SJCRH30 (cell line): ENCODE data around the gene PTPRM. TPM values are rescaled to one million over a fixed set of nuclear protein-coding genes. Genes with fewer than 3 reads are reported as not detected.

Experiments used
- DNase-seq, 2 experiments: peaks; one replicate each; pipeline ENCODE4 v3.0.0-alpha.2; 2015 to 2020
- H3K27ac ChIP-seq: fragments of 250-450 bp; sonication (Bioruptor Pico); 2 replicates; pipeline ENCODE4 v1.5.1; 2020; ENCODE audit warnings: mild to moderate bottlenecking, moderate library complexity
- H3K27me3 ChIP-seq: fragments of 250-450 bp; sonication (Bioruptor Pico); 2 replicates; pipeline ENCODE4 v1.5.1; 2020; ENCODE audit warnings: mild to moderate bottlenecking, moderate library complexity
- H3K36me3 ChIP-seq: fragments of 250-450 bp; sonication (Bioruptor Pico); 2 replicates; pipeline ENCODE4 v1.5.1; 2020; ENCODE audit warnings: mild to moderate bottlenecking, moderate library complexity
- H3K4me1 ChIP-seq: fragments of 250-450 bp; sonication (Bioruptor Pico); 2 replicates; pipeline ENCODE4 v1.5.1; 2020; ENCODE audit warnings: mild to moderate bottlenecking, moderate library complexity
- H3K4me3 ChIP-seq: fragments of 250-450 bp; sonication (Bioruptor Pico); 2 replicates; pipeline ENCODE4 v1.5.1; 2020; ENCODE audit warnings: mild to moderate bottlenecking, moderate library complexity
- H3K9me3 ChIP-seq: fragments of 250-450 bp; sonication (Bioruptor Pico); replicated peaks from 2 replicates; pipeline ENCODE4 v1.5.1; 2020; ENCODE audit warnings: mild to moderate bottlenecking, moderate library complexity
- total RNA-seq: library from RNA; depleted of rRNA; stranded (reverse); fragments of >200 nt; shearing (Covaris generic); gene quantifications from 2 replicates; pipeline ENCODE4 v1.2.3, GENCODE V29; 2014

The PTPRM gene
- total RNA-seq, 1 experiment from 2014 or later: 10.1 TPM

DNA sequence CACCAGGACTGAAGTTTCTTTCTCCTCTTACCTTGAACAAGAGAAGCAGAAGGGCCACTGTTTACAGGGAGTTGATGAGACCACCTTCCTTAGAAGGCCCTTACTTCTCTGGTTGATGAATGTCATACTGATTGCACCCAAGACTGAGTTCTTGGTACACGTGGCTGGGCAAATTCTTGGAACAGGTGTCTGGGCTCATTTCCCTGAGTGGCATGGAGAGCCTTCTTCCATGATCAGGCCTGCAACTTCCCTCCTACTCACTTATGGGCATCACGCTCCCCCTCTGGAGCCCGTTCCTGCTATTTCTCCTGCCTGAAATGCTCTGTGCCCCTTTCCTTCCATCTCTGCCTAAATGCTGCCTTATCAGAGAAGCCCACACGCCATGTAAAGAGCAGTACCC lies 110.3 kb downstream of the PTPRM start:
- H3K27me3 ChIP-seq: no peaks in the 10 kb centered on the region
- no peak for DNase-seq

DNA sequence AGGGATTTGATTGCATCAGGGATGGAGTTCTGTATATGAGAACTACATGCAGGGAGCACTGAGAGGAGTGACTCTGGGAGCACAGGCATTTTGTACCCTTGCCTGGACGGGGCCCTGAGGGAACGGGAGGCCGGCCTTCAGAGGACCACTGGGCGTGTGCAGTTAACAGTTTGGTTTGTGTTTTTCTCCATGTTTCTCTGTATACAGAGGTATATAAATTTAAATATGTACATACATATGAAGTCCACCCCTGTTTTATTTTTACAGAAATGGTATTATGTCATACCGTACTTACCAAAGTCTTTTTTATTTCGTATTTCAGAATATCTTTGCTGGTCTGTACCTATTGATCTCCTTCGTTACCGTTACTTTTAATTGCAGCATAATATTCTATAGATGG lies 111.3 kb downstream of the PTPRM start:
- no peaks in the 10 kb centered on the region for H3K4me1 ChIP-seq
- H3K27ac ChIP-seq: no peak overlapping the region
- no peaks in the 10 kb centered on the region for H3K9me3 ChIP-seq
- DNase-seq: no peak
- no peak overlapping the region for H3K4me3 ChIP-seq
- H3K27me3 ChIP-seq: no peaks in the 10 kb centered on the region
- no peaks in the 10 kb centered on the region for H3K36me3 ChIP-seq

More for the DNA sequence above, 110.3 kb downstream of the PTPRM start:
- H3K9me3 ChIP-seq: no peaks in the 10 kb centered on the region
- H3K4me1 ChIP-seq: no peaks in the 10 kb centered on the region
- no peak overlapping the region for H3K27ac ChIP-seq
- no peak overlapping the region for H3K4me3 ChIP-seq
- no peaks in the 10 kb centered on the region for H3K36me3 ChIP-seq

DNA sequence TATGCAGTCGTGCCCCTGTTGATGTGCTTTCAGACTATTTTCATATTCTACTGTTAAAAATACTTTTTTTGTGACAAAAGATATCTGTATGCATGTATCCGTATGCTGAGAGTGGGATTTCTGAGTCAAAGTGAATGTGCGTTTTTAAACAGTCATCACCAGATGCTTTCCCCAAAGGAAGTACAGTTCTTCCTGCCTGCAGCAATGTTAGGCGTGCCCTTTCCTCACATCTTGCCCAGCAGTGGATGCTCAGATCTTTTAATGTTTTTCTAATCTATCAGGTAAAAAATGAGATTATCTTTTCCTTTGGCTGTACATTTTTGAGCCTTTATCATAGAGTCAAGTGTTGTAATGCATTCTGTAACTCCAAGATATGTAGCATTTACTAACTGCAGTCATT lies 111.7 kb downstream of the PTPRM start:
- Histone ChIP-seq H3K36me3 (no peaks in the 10 kb centered on the region), H3K27ac (no peak overlapping the region), H3K4me3 (no peak overlapping the region), H3K4me1 (no peaks in the 10 kb centered on the region), H3K9me3 (no peaks in the 10 kb centered on the region), H3K27me3 (no peaks in the 10 kb centered on the region)
- DNase-seq: no peak

DNA sequence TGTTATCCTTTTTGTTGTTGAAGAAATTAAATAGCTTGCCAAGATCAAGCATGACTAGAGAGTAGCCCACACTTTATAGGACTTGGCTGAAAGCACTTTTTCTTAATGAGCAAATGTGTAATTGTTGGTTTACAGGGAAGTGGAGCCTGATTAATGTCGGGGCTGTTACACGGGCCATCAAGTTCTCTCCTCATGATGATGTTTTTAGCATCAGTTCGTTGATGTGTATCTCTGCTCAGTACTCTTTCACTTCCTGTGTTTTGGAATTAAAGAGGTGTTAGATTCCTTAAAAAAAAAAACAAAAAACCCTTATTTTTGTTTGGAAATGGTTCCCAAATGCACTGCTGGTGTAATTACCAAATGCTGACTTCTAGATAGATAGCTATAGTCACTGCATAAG lies 114.2 kb downstream of the PTPRM start:
- 0 out of 2 replicates have a peak, but pooled peaks cover 4% of the 10 kb centered on the region for H3K4me1 ChIP-seq
- no peak for DNase-seq
- H3K4me3 ChIP-seq: no peak overlapping the region
- H3K27ac ChIP-seq: no peak overlapping the region
- H3K9me3 ChIP-seq: no peaks in the 10 kb centered on the region
- no peaks in the 10 kb centered on the region for H3K36me3 ChIP-seq
- H3K27me3 ChIP-seq: no peaks in the 10 kb centered on the region

DNA sequence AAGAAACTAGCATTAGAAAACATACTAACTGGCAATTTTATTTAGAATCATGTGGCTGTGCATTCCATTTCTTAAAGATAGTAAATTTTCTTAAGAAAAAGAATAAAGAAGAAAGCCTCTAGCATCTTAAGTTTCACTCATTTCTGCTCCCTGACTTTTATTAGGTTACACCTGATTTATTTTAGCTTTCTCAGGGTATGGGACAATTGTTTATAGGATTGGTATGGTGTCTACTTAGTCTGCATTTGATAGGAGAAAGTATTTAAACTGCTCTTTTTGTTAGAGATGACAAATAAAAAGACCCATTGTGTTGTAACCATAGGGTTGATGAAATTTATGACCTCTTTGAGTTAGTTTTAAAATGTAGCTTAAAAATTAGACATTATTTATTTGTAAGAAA lies 115.2 kb downstream of the PTPRM start:
- no peak overlapping the region for H3K4me3 ChIP-seq
- DNase-seq: no peak
- H3K27me3 ChIP-seq: no peaks in the 10 kb centered on the region
- no peaks in the 10 kb centered on the region for H3K9me3 ChIP-seq
- no peak overlapping the region for H3K27ac ChIP-seq
- 0 out of 2 replicates have a peak, but pooled peaks cover 4% of the 10 kb centered on the region for H3K4me1 ChIP-seq
- H3K36me3 ChIP-seq: no peaks in the 10 kb centered on the region

DNA sequence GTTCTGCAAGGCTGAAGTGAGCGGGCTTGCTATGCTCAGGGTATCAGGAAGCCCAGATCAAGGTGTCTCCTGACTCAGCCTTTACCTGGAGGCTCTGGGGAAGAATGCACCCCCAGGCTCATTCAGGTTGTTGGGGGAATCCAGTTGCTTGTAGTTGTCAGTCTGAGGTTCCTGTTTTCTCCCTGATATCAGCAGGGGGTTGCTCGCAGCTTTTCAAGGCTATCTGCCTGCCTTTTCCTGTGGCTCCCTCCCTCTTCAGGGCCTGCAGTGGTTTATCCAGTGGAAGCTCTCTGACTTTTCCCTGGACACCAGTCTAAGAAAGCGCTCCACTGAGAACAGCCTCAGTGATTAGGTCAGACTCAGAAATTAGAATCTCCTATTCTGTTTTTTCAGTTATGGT lies 116.6 kb downstream of the PTPRM start:
- Histone ChIP-seq H3K27me3 (no peaks in the 10 kb centered on the region), H3K4me3 (no peak overlapping the region), H3K27ac (no peak overlapping the region), H3K36me3 (no peaks in the 10 kb centered on the region), H3K4me1 (0 out of 2 replicates have a peak, but pooled peaks cover 4% of the 10 kb centered on the region), H3K9me3 (no peaks in the 10 kb centered on the region)
- DNase-seq: no peak

DNA sequence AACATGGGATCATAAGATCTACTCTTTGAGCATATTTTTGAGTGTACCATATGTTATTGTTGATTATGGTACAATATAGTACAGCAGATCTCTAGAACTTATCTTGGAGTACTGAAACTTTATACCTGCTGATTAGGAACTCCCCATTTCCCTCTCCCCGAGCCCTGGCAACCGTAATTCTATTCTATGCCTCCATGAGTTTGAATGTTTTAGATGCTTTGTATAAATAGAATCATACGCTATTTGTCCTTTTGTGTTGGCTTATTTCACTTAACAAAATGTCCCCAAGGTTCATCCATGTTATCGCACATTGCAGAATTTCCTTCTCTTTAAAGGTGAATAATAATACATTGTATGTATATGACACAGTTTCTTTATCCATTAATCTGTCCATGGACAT lies 117.2 kb downstream of the PTPRM start:
- no peak for DNase-seq
- Histone ChIP-seq H3K4me3 (no peak overlapping the region), H3K27ac (0 out of 2 replicates have a peak overlapping the region, but pooled peaks have one; percentile 16), H3K27me3 (no peaks in the 10 kb centered on the region), H3K9me3 (no peaks in the 10 kb centered on the region), H3K36me3 (no peaks in the 10 kb centered on the region), H3K4me1 (0 out of 2 replicates have a peak, but pooled peaks cover 4% of the 10 kb centered on the region)

DNA sequence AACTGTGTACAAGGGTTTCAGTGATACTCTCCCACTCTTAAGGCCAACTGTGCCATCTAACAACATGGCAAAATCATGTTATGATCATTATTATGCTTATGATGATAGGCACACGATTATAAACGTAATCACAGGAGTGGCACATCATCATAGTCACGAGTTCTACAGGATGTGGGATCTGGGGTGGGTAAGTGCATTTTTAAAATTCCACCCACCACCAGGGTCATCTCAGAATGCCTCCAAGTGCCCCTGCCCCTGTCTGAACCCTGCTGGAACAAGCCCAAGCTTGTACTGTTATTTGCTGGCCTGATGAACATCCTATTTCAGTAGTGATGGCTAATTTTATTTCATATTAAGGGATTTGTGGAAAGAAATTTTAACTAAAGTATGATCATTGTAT lies 117.8 kb downstream of the PTPRM start:
- Histone ChIP-seq H3K27ac (0 out of 2 replicates have a peak overlapping the region, but pooled peaks have one; percentile 16), H3K4me3 (no peak overlapping the region), H3K4me1 (0 out of 2 replicates have a peak, but pooled peaks cover 4% of the 10 kb centered on the region), H3K36me3 (no peaks in the 10 kb centered on the region), H3K27me3 (no peaks in the 10 kb centered on the region), H3K9me3 (no peaks in the 10 kb centered on the region)
- DNase-seq: no peak

DNA sequence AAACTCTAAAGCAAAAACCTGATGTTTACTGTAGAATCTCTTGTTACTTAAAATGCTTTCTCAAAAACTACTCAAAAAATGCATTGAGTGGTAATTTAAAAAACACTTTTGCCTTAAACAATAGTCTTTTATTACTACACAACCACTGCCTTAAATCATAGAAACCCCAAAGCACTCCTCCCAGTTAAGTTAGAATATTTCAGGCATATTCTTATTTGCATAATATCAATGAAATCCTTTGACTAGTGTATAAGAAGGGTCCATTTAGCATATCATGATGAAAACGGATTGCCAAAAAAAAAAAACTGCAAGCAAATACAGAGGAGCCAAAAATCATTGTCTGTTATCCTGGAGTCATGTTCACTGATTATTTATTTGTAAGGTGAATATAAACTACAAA lies 119.2 kb downstream of the PTPRM start:
- Histone ChIP-seq H3K36me3 (no peaks in the 10 kb centered on the region), H3K4me1 (0 out of 2 replicates have a peak, but pooled peaks cover 4% of the 10 kb centered on the region), H3K4me3 (no peak overlapping the region), H3K27me3 (no peaks in the 10 kb centered on the region), H3K27ac (no peak overlapping the region), H3K9me3 (no peaks in the 10 kb centered on the region)
- no peak for DNase-seq

DNA sequence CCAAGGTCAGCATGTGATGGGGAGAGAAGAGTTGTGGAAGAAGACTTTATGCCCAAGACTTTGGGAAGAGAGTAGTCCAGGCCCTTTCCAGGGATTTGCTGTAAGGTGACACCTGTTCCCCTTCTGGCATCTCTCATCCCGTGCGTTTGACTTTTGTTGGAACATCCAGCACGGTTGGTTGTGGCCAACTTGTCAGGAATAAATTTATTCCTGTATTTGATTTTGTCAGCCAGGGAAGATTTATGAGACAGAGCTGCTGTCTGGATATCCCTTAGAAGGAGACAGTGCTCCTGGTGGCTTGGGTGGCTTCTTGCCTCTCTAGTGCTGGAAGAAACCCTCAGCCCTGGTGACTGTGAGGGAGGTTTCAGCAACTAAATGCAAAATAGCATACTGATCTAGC lies 121.5 kb downstream of the PTPRM start:
- 0 out of 2 replicates have a peak, but pooled peaks cover 4% of the 10 kb centered on the region for H3K4me1 ChIP-seq

DNA sequence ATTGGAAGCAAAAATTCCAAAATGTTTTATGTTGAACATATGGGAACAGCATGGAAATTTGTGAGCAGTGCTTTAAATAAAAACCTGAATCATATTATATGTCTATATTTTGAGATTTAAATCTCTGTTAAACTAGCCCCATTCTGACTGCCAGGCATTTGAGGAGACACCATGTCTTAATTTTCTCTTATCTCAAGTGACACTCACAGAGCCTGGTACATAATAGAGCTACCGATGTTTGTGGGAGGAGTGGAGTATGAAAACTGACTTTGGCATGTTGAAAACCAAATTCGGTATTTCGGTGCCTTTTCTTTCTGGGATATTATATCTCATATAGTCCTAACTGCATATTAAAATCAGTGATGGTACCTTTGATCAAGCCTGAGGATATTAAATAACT lies 124.1 kb downstream of the PTPRM start:
- no peak overlapping the region for H3K27ac ChIP-seq
- H3K9me3 ChIP-seq: no peaks in the 10 kb centered on the region
- H3K4me3 ChIP-seq: no peak overlapping the region
- no peak for DNase-seq
- no peaks in the 10 kb centered on the region for H3K4me1 ChIP-seq
- H3K36me3 ChIP-seq: no peaks in the 10 kb centered on the region
- H3K27me3 ChIP-seq: no peaks in the 10 kb centered on the region

More for the DNA sequence above, 121.5 kb downstream of the PTPRM start:
- no peak overlapping the region for H3K4me3 ChIP-seq
- H3K27ac ChIP-seq: no peak overlapping the region
- H3K27me3 ChIP-seq: no peaks in the 10 kb centered on the region
- DNase-seq: no peak
- H3K9me3 ChIP-seq: no peaks in the 10 kb centered on the region
- no peaks in the 10 kb centered on the region for H3K36me3 ChIP-seq

DNA sequence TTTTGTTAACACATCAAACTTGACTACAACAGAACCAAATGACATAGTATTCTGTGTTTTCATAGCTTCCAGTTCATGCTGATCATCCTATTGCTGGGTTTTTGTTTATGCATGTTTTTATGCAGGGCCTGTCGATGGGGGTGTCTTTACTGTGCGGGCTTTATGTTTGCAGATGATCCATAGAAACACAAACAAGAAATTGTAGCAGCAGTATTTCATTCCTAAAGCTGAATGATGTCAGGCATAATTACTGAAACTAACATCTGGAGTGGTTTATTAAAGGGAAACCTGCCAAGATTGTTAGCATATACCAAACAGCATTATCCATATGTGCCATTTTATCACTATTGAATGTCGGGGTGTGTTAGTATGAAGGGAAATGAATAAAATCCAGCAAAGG lies 129.7 kb downstream of the PTPRM start:
- Histone ChIP-seq H3K4me1 (no peaks in the 10 kb centered on the region), H3K4me3 (no peak overlapping the region), H3K9me3 (no peaks in the 10 kb centered on the region), H3K27ac (no peak overlapping the region), H3K27me3 (no peaks in the 10 kb centered on the region), H3K36me3 (no peaks in the 10 kb centered on the region)
- DNase-seq: no peak

DNA sequence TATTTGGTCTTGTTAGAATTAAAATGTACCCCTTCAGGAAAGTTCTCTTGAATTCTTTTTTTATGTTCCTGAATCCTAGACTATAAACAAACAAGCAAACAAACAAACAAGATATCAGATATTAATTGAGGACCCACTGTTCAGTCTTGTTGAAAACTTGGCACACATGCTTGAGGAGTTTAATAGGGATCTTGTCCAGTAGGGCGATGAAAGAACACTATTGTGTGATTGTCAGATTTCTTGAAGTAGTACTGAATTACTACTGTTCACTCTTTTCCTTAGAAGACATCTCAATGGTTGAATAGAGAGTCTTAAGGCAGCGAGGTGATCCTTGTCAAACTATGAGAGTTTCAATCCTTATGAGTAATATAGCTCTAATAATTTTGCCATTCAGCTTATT lies 130.2 kb downstream of the PTPRM start:
- Histone ChIP-seq H3K27me3 (no peaks in the 10 kb centered on the region), H3K36me3 (no peaks in the 10 kb centered on the region), H3K27ac (no peak overlapping the region), H3K9me3 (no peaks in the 10 kb centered on the region), H3K4me1 (no peaks in the 10 kb centered on the region), H3K4me3 (no peak overlapping the region)
- no peak for DNase-seq

DNA sequence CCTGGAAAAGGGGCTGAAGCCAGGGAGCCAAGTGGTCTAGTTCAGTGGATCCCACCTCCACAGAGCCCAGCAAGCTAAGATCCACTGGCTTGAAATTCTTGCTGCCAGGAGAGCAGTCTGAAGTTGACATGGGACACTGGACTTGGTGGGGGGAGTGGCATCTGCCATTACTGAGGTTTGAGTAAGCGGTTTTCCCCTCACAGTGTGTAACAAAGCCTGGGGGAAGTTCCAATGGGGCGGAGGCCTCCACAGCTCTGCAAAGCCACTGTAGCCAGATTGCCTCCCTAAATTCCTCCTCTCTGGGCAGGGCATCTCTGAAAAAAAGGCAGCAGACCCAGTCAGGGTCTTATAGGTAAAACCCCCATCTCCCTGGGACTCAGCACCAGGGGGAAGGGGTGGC lies 144.4 kb downstream of the PTPRM start:
- H3K27ac ChIP-seq: no peak overlapping the region

DNA sequence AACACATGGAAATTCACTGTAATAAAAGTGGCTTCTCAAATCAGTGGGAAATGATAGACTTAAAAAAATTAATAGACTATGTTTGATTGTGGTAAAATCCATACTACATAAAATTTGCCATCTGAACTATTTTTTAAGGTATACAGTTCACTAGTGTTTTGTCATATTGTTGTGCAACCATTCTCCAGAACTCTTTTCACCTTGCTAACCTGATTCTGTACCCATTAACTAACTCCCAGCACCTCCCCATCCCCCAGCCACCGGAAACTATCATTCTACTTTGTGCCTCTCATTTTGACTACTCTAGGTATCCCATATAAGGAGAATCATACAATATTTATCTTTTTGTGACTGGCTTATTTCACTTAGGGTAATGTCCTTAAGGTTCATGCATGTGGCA lies 153.3 kb downstream of the PTPRM start:
- Histone ChIP-seq H3K36me3 (no peaks in the 10 kb centered on the region), H3K27me3 (no peaks in the 10 kb centered on the region), H3K27ac (no peak overlapping the region), H3K4me3 (no peak overlapping the region), H3K4me1 (no peaks in the 10 kb centered on the region), H3K9me3 (no peaks in the 10 kb centered on the region)
- no peak for DNase-seq

More for the DNA sequence above, 144.4 kb downstream of the PTPRM start:
- Histone ChIP-seq H3K4me1 (no peaks in the 10 kb centered on the region), H3K9me3 (no peaks in the 10 kb centered on the region), H3K36me3 (no peaks in the 10 kb centered on the region), H3K27me3 (no peaks in the 10 kb centered on the region), H3K4me3 (no peak overlapping the region)
- DNase-seq: no peak

DNA sequence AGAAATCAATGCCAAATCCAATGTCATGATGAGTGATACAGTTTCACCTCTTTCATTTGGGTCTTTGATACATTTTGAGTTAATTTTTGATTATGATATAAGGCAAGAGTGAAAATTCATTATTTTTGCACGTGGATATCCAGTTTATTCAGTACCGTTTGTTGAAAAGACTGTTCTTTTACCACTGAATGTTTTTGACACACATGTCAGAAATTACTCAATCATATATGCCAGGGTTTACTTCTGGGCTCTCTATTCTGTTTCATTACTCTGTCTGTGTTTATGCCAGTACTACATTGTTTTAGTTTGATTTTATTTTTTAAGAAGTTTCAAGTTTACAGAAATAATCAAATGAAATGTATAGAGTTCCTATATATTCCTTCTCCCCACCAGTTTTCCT lies 154.4 kb downstream of the PTPRM start:
- H3K9me3 ChIP-seq: no peaks in the 10 kb centered on the region
- H3K27ac ChIP-seq: no peak overlapping the region
- DNase-seq: no peak
- H3K36me3 ChIP-seq: no peaks in the 10 kb centered on the region
- H3K4me1 ChIP-seq: no peaks in the 10 kb centered on the region
- no peak overlapping the region for H3K4me3 ChIP-seq
- no peaks in the 10 kb centered on the region for H3K27me3 ChIP-seq
